ENCODE measurements around the gene RTN3.

Gene RTN3

GRCh38 chr11:63652671-63653070 lies 28.6 kb upstream of the RTN3 start:
- no peak for TF ChIP-seq CTCF (IDR thresholded peaks at IDR 0.05; ENCODE audit: low read depth, low read length)
- no peak overlapping the region for H3K4me3 ChIP-seq (ENCODE audit: low read depth, low read length)
- DNase-seq (ENCODE audit: low read depth, low spot score): no peak
- in situ Hi-C loops (cut with HindIII; ENCODE audit: low sequenced_read_pairs): no loop called here

- no peak overlapping the region for H3K4me3 ChIP-seq (ENCODE audit: low read depth, low read length)
- no peak for DNase-seq (ENCODE audit: low read depth, low spot score)
- in situ Hi-C loops (cut with HindIII; ENCODE audit: low sequenced_read_pairs): no loop called here
- TF ChIP-seq CTCF (IDR thresholded peaks at IDR 0.05; ENCODE audit: low read depth, low read length): no peak
Measured at GRCh38 chr11:63660972-63661371, 20.3 kb upstream of the RTN3 start.

DNA sequence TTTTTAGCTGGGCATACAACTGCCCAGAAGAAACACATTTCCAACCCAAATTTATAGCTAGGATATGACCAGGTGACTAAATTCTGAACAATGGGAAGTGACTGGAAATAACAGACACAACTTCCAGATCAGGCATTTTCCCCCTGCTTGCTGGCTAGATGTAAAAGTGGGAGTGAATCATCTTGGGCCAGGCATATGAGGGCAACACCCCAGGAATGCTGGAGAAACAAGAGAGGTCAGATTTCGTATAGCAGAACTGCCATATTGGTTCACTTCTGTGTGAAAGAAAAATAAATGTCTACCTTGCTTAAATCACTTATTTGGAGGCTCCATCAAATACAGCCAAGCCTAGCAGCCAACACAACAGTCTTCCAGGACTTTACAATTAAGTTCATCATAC lies 17.5 kb upstream of the RTN3 start:
- TF ChIP-seq CTCF (IDR thresholded peaks at IDR 0.05; ENCODE audit: low read depth, low read length): no peak
- DNase-seq (ENCODE audit: low read depth, low spot score): peak; percentile 73
- no peak overlapping the region for H3K4me3 ChIP-seq (ENCODE audit: low read depth, low read length)
- in situ Hi-C loops (cut with HindIII; ENCODE audit: low sequenced_read_pairs): no loop called here

DNA sequence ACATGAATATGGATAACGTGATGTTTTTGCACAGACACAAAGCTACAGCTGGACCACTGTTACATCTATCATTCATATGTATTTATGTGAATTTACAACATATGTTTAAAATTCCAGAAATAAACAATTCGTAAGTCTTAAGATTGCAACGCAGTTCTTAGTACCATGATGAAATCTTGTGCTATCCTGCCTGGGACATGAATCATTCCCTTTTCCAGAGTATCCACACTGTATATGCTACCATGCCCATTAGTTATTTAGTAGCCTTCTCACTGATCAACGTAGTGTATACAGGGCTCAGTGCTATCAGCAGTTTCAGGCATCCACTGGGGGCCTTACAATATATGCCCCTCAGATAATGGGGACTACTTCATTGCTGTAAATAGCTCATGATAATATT lies 14.4 kb upstream of the RTN3 start:
- no peak for DNase-seq (ENCODE audit: low read depth, low spot score)
- no peak for TF ChIP-seq CTCF (IDR thresholded peaks at IDR 0.05; ENCODE audit: low read depth, low read length)
- H3K4me3 ChIP-seq (ENCODE audit: low read depth, low read length): no peak overlapping the region
- in situ Hi-C loops (cut with HindIII; ENCODE audit: low sequenced_read_pairs): no loop called here

GRCh38 chr11:63667995-63668795 lies 13.1 kb upstream of the RTN3 start:
- DNase-seq (ENCODE audit: low read depth, low spot score): peak; percentile 94
- TF ChIP-seq CTCF (IDR thresholded peaks at IDR 0.05; ENCODE audit: low read depth, low read length): no peak
- H3K4me3 ChIP-seq (ENCODE audit: low read depth, low read length): no peak overlapping the region
- in situ Hi-C loops (cut with HindIII; ENCODE audit: low sequenced_read_pairs): no loop called here

DNA sequence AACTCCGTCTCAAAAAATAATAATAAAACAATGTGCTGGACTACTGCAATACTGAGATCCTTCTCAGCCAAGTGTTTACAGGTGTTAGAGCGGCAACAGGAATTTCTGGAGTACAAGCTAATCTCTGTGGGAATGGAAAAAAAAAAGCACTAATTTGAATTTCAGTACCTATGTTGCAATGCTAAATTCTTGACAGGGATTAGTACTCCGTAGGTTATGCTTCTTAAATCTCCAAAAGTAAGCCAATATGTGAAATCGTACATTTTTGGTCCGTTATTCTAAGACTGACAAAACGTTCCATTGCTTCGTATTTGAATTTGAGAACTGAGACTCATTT lies 11.2 kb upstream of the RTN3 start:
- peak overlapping the region; percentile 72 for H3K4me3 ChIP-seq (ENCODE audit: low read depth, low read length)
- DNase-seq (ENCODE audit: low read depth, low spot score): no peak
- no peak for TF ChIP-seq CTCF (IDR thresholded peaks at IDR 0.05; ENCODE audit: low read depth, low read length)
- in situ Hi-C loops (cut with HindIII; ENCODE audit: low sequenced_read_pairs): no loop called here
